Esophagus muscularis mucosa (tissue), 3 donors: Measurements from ENCODE around the gene GRIK1.

ENCODE experiments used
- POLR2A ChIP-seq: fragments of 450-650 bp; IDR thresholded peaks from one replicate; pipeline ENCODE4 v1.6.1; 2017; ENCODE audit warnings: antibody characterized with exemption, moderate library complexity, mild to moderate bottlenecking, low read depth
- TF ChIP-seq, protein P1 (sequence below), 3 experiments: fragments of 200-600 bp in 2 of 3; fragments of 450-650 bp in 1 of 3; sonication (generic) in 2 of 3; IDR thresholded peaks; one replicate each; pipeline ENCODE4 v1.5.1; 2017 to 2019; ENCODE audit warnings: antibody characterized with exemption in 3 of 3, mild to moderate bottlenecking in 2 of 3, moderate library complexity in 1 of 3

DNA sequence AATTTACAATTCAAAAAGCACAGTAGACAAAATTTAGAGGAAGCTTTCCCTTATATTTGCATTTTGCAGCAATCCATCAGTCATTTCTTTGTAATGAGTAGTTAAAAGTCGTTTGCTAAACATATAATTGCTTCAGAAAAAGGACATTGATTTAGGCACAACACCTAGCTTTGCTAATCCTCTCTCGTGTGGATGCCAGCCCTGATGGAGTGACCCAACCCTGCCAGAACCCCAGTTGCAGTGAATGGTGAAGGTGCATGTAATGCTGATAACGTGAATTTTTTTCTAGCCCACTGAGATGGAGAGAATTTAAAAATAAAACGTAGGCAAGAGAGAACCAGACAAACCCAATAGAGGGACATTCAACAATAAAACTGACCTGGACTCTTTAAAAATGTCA is 263.4 kb downstream of the GRIK1 start:
- TF ChIP-seq, protein P1, sequence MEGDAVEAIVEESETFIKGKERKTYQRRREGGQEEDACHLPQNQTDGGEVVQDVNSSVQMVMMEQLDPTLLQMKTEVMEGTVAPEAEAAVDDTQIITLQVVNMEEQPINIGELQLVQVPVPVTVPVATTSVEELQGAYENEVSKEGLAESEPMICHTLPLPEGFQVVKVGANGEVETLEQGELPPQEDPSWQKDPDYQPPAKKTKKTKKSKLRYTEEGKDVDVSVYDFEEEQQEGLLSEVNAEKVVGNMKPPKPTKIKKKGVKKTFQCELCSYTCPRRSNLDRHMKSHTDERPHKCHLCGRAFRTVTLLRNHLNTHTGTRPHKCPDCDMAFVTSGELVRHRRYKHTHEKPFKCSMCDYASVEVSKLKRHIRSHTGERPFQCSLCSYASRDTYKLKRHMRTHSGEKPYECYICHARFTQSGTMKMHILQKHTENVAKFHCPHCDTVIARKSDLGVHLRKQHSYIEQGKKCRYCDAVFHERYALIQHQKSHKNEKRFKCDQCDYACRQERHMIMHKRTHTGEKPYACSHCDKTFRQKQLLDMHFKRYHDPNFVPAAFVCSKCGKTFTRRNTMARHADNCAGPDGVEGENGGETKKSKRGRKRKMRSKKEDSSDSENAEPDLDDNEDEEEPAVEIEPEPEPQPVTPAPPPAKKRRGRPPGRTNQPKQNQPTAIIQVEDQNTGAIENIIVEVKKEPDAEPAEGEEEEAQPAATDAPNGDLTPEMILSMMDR (IDR thresholded peaks at IDR 0.05): no peak
- TF ChIP-seq POLR2A: no peak
